GM12865 (cell line): ENCODE data around the gene PACS1.
"Not testable (repeated sequence)": the region's sequence is repeated elsewhere in the genome, so short reads cannot be mapped to it uniquely, and the experiment has no call there.

ENCODE experiments used
- DNase-seq: peaks from one replicate; pipeline ENCODE4 v3.0.0; 2010; ENCODE audit warnings: low read depth
- H3K4me3 ChIP-seq: 2 replicates; pipeline ENCODE4 v1.5.1; 2011; ENCODE audit warnings: mild to moderate bottlenecking, low read depth, low read length, control low read depth
- CTCF ChIP-seq: IDR thresholded peaks from 2 replicates; pipeline ENCODE4 v1.5.1; 2011; ENCODE audit warnings: low read length, control low read depth, low read depth, inconsistent platforms; ENCODE audit not compliant: insufficient read depth; ENCODE audit errors: missing control alignments

PACS1 gene

DNA sequence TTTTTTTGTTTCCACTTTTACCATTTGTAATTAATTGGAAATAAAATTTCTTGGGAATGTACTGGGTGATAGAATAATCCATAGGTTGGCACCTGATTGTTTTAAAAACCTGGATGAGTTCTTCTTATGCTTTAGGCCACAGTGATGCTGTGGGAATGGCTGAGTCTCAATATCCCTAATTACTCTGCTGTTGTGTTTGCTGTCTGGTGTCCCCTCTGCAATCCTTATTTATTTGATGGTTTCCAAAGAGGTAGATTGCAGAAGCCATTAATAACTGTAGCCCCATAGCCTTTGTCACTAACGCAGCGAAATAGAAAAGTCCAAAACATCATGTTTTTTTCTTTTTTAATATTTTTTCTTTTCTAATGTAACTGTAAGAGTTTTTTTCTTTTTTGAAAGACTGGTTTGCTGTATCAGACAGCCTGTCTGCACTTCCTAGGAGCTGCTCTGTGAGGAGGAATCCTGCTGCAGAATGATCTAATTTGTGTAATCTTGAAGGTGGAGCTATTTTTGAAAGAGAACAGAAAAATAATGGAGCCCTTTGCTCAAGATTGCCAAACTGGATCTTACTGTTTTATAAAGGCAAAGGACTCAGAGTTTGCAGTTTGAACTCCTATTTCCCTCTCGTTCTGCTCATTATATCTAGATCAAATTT lies 14.9 kb downstream of the PACS1 start:
- no peak overlapping the region for H3K4me3 ChIP-seq
- DNase-seq, result no peak
- no peak for TF ChIP-seq CTCF

- no peak for DNase-seq
- TF ChIP-seq CTCF, result no peak
- no peak overlapping the region for H3K4me3 ChIP-seq
Measured at GRCh38 chr11:66087148-66087908, 17.3 kb downstream of the PACS1 start.

GRCh38 chr11:66089067-66089466 lies 19.0 kb downstream of the PACS1 start:
- no peak overlapping the region for H3K4me3 ChIP-seq
- TF ChIP-seq CTCF, result no peak

GRCh38 chr11:66090288-66090687 lies 20.2 kb downstream of the PACS1 start:
- no peak for DNase-seq
- no peak overlapping the region for H3K4me3 ChIP-seq
- no peak for TF ChIP-seq CTCF

More at GRCh38 chr11:66089067-66089466, 19.0 kb downstream of the PACS1 start:
- no peak for DNase-seq

- H3K4me3 ChIP-seq, DNase-seq: not testable (repeated sequence)
Measured at GRCh38 chr11:66092125-66092524, 22.1 kb downstream of the PACS1 start.

DNA sequence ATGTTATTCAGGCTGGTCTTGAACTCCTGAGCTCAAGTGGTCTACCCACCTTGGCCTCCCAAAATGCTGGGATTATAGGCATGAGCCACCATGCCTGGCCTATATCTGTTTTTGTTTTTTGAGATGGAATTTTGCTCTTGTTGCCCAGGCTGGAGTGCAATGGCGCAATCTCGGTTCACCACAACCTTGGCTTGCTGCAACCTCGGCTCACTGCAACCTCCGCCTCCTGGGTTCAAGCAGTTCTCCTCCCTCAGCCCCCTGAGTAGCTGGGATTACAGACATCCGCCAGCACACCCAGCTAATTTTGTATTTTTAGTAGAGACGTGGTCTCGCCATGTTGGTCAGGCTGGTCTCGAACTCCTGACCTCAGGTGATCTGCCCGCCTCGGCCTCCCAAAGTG lies 29.7 kb downstream of the PACS1 start:
- not testable (repeated sequence) for H3K4me3 ChIP-seq, DNase-seq

DNA sequence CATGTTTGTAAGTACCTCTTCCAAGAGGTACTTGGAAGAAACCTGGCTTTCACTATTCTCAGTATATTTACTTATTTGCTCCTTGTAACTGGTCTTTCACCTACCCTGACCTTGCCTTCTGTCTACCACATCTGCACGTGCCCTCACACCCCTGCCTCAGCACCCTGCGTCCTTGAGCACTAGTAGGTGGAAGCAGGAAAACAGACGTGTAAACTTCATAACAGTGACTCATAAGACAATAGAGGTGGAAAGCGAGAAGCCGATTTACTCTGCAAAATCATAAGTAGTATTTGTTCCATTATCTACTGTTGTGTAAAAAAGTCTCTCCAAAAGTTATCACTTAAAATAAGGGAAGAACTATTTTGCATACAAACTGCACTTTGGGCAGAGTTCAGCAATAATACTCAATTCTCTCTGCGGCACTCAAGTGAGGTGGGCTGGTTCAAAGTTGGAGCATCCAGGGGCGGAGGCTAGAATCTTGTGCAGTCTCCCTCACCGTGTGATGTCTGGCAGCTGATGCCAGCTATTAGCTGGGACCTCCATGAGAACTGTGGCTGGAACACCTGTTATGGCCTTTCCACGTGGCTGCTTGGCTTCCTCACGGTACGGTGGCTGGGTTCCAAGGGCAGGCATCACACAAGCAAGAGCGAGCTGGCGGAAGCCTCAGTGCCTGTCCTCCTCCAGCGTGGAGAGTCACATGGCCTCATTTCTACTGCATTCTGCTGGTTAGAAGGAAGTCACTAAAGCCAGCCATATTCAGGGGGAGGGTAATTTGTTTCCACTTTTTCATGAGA lies 30.4 kb downstream of the PACS1 start:
- no peak for TF ChIP-seq CTCF
- H3K4me3 ChIP-seq, result peak overlapping the region; percentile 37
- DNase-seq, result peak; percentile 86
